T-helper 2 cell treated with Interferon-gamma antibody and Interleukin-4, amounts not matched to agents 5 μg/mL and 100 μg/mL, for 36 hours (primary cell): ENCODE measurements around the gene DISP3.
A peak's percentile ranks its signal among the peaks of the same experiment; 100 is the strongest.

ENCODE experiments used
- DNase-seq: peaks from one replicate; pipeline ENCODE4 v3.0.0; 2021; ENCODE audit warnings: low spot score
- H3K27ac Mint-ChIP-seq: one replicate; pipeline ENCODE4 v1.8.0; 2021; ENCODE audit warnings: mild to moderate bottlenecking, mixed read lengths
- H3K27me3 Mint-ChIP-seq: one replicate; pipeline ENCODE4 v1.8.0; 2021; ENCODE audit warnings: low read depth, mixed read lengths
- H3K36me3 Mint-ChIP-seq: one replicate; pipeline ENCODE4 v1.8.0; 2021; ENCODE audit warnings: low read depth, mixed read lengths
- H3K4me1 Mint-ChIP-seq: one replicate; pipeline ENCODE4 v1.8.0; 2021; ENCODE audit warnings: low read depth, mixed read lengths
- H3K4me3 Mint-ChIP-seq: one replicate; pipeline ENCODE4 v1.8.0; 2022; ENCODE audit warnings: mild to moderate bottlenecking, moderate library complexity, mixed read lengths
- H3K9me3 Mint-ChIP-seq: one replicate; pipeline ENCODE4 v1.8.0; 2021; ENCODE audit warnings: mixed read lengths

The DISP3 gene

DNA sequence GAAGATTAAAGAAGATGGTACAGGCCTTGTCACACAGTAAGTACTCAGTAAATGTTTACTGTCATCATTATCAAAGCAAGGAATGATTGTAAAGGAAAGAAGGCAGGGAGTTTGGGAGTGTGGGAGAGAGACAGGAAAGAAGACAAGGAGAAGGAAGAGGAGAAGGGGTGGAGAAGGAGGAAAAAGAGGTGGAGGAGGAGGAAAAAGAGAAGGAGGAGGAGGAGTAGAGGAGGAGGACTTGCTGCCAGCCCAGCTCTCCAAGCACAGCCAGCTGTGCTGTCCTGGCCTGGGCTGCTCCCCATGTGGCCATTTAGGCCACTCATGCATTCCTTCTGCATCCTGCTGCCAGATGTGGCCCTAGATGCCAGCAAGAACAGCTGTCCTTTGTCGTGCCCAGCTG lies 7.5 kb upstream of the DISP3 start:
- H3K27ac Mint-ChIP-seq, result no peak overlapping the region
- peaks cover 5% of the 10 kb centered on the region for H3K27me3 Mint-ChIP-seq
- H3K36me3 Mint-ChIP-seq, result no peaks in the 10 kb centered on the region
- H3K4me3 Mint-ChIP-seq, result no peak overlapping the region
- no peak for DNase-seq
- no peaks in the 10 kb centered on the region for H3K9me3 Mint-ChIP-seq
- no peaks in the 10 kb centered on the region for H3K4me1 Mint-ChIP-seq

DNA sequence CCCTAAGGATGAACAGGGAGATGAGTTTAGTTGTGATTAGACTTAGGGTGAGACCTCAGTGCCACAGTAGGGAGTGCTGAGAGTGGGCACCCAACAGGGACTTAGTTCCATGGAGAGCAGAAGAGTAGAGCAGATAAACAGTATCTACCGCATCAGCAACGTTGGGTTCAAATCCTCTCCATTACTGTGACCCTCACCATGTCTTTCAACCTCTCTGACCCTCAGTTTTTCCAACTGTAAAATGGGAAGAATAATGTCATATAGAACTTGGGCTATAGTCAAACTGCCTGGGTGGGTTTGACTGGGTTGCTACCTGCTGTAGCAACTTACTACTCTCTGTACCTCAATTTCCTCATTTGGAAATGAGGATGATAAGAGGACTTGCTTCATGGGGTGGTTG lies 6.7 kb upstream of the DISP3 start:
- Mint-ChIP-seq H3K4me3 (no peak overlapping the region), H3K4me1 (no peaks in the 10 kb centered on the region), H3K27ac (no peak overlapping the region), H3K27me3 (peaks cover 8% of the 10 kb centered on the region), H3K36me3 (no peaks in the 10 kb centered on the region), H3K9me3 (no peaks in the 10 kb centered on the region)
- DNase-seq, result no peak

DNA sequence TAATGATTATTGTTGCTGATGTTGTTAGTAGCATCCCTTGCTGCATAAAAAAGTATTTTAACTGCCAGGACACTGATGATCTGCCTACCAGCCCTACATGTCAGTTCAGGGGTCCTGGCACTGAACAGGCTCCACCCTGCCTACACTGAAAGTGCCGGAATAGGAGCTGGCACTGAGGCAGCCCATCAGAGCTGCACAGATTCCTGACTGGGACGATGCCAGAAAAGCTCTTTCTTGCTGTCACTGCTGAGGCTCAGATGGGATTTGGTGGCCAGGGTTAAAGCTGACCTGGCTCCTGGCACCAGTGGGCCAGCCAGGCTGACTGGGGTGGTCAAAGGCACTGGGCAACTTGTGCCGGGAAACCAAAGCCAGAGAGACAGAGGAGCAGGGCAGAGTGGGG lies 6.2 kb upstream of the DISP3 start:
- H3K36me3 Mint-ChIP-seq, result no peaks in the 10 kb centered on the region
- H3K27me3 Mint-ChIP-seq, result peaks cover 12% of the 10 kb centered on the region

DNA sequence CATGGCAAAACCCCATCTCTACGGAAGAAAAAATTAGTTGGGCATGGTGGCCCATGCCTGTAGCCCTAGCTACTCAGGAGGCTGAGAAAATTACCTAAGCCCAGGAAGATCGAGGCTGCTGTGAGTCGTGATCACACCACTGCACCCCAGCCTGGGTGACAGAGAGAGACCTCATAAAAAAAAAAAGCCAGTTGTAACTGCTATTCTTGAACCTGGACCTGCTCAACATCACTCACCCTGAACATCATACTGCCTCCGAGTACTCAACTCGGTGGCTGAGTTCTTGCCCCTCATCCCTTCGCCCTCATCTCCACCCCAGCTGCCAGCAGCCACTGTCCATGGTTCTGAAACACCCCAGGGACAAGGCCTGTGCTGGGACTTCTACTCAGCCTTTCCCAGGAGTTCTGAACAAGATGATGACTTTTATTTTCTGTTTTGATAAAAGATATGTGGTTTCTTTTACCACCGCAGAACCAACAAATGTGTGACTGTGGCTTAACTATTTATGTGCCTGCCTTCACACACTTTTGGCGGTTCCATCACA lies 5.4 kb upstream of the DISP3 start:
- H3K4me1 Mint-ChIP-seq, result no peaks in the 10 kb centered on the region
- H3K9me3 Mint-ChIP-seq, result no peaks in the 10 kb centered on the region
- H3K36me3 Mint-ChIP-seq, result no peaks in the 10 kb centered on the region
- H3K27me3 Mint-ChIP-seq, result peaks cover 19% of the 10 kb centered on the region
- no peak for DNase-seq
- no peak overlapping the region for H3K4me3 Mint-ChIP-seq
- no peak overlapping the region for H3K27ac Mint-ChIP-seq

More for the DNA sequence above, 6.2 kb upstream of the DISP3 start:
- no peak for DNase-seq
- Mint-ChIP-seq H3K9me3 (no peaks in the 10 kb centered on the region), H3K4me3 (no peak overlapping the region), H3K4me1 (no peaks in the 10 kb centered on the region), H3K27ac (no peak overlapping the region)

DNA sequence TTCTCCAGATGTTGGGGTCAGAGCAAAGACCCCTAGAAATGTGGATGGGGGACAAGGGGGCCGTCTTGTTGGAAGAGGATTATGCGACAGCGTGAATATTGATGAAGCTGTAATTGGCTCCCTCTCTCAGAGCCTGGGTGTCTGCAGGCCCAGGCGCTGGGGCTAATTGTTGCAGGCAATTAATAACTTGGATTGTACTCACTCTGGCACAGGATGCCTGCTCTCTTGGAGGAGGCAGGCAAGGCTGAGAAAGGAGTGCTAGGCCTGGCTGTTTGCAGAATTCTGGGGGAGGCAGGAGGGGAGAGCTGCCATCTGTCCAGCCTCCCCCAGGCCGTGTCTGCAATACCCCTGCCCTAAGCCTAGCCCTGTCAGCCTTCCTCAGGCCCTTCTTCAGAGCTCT lies 4.1 kb upstream of the DISP3 start:
- no peak overlapping the region for H3K27ac Mint-ChIP-seq

DNA sequence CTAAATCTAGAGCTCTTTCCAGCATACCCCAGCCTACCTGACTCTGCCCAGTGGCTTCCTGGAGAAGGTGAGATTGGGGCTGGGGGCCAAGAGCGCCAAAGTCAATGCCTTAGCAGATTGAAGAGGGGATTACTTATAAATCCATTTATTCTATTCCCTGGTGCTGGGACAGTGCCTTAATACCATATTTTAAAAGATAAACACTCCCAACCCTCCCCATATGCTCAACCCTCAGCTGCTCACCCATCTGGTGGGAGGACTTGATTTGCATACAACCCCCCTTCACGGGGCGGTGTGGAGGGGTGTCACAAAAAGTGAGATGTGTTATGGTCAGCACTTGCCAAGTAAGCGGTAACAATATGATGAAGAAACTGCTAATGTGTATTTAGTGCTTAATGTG lies 3.2 kb upstream of the DISP3 start:
- no peak for DNase-seq
- no peaks in the 10 kb centered on the region for H3K9me3 Mint-ChIP-seq
- peaks cover 26% of the 10 kb centered on the region for H3K27me3 Mint-ChIP-seq
- peaks cover 2% of the 10 kb centered on the region for H3K4me1 Mint-ChIP-seq
- H3K27ac Mint-ChIP-seq, result no peak overlapping the region
- no peak overlapping the region for H3K4me3 Mint-ChIP-seq
- no peaks in the 10 kb centered on the region for H3K36me3 Mint-ChIP-seq

More for the DNA sequence above, 4.1 kb upstream of the DISP3 start:
- H3K4me1 Mint-ChIP-seq, result no peaks in the 10 kb centered on the region
- H3K36me3 Mint-ChIP-seq, result no peaks in the 10 kb centered on the region
- DNase-seq, result no peak
- H3K4me3 Mint-ChIP-seq, result no peak overlapping the region
- H3K9me3 Mint-ChIP-seq, result no peaks in the 10 kb centered on the region
- H3K27me3 Mint-ChIP-seq, result peaks cover 19% of the 10 kb centered on the region

DNA sequence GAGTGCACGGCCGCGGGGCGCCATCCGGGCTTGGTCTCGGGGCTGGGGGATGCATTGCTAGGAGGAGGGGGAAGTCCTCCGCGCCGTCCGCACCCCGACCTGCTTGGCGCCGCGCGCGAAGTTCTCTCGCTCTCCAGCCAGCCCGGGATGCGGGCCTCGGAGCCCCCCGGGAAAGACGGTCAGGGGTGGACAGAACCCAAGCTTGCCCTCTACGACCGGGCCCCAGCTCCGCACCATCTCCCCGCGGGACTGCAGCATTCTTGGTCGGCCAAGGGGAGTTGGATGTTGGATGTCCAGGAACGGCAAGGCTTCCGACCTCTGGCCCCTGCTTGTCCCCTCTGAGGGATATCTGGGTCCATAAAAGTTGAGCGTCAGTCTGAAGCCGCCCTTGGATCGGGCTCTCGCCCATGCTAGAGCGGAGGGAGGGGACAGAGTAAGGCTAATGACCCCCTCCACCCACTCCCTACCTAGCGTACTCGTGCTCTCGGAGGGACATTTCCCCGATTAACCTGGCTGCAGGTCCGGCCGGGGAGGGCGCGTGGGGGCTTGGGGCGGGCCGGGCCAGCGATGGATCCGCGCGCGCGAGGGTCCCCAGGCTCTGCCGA lies 522 bp downstream of the DISP3 start:
- no peak for DNase-seq
- no peaks in the 10 kb centered on the region for H3K36me3 Mint-ChIP-seq
- H3K27me3 Mint-ChIP-seq, result peaks cover 34% of the 10 kb centered on the region
- H3K4me1 Mint-ChIP-seq, result peaks cover 2% of the 10 kb centered on the region
- H3K9me3 Mint-ChIP-seq, result no peaks in the 10 kb centered on the region
- H3K4me3 Mint-ChIP-seq, result peak overlapping the region; percentile 56
- H3K27ac Mint-ChIP-seq, result no peak overlapping the region

DNA sequence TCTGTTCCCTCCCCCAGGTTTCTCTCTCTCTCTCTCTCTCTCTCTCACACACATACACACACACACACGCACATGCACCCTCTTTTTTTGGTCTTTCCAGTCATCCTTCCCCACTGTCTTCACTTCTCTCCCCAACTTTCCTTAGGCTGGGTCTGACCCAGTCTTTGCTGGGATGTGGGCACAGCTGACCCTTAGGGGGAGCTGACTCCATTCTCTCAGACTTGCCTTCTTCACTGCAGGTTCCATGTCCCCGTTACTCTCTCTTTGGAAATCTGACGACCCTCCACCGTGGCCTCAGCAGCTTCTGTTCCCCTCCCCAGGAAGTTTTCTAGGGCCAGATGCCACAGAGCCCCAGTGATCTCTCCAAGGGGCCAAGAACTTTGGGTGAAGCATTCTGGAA lies 2.1 kb downstream of the DISP3 start:
- Mint-ChIP-seq H3K27me3 (peaks cover 31% of the 10 kb centered on the region), H3K4me3 (peak overlapping the region; percentile 35), H3K4me1 (peaks cover 2% of the 10 kb centered on the region), H3K9me3 (no peaks in the 10 kb centered on the region), H3K27ac (no peak overlapping the region), H3K36me3 (no peaks in the 10 kb centered on the region)
- no peak for DNase-seq

DNA sequence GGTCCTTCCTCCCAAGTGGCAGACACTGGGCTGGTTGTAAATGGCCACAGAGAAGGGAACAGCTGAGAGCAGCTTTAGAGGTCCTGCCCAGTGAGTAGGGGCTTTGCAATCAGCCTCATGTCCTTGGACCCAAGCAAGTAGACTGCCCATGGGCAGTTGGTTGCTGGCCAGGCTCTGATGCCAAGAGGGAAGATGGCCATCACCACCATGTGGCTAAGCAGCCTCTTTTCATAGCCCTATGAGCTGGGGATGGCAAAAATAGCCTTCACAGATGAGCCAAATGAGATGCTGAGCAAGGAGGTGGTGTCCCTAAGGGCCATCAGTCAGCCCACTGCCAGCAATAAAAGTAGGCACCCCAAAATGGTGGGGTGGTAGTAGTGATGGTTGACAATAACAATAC lies 3.2 kb downstream of the DISP3 start:
- no peak overlapping the region for H3K4me3 Mint-ChIP-seq
- H3K9me3 Mint-ChIP-seq, result no peaks in the 10 kb centered on the region
- no peaks in the 10 kb centered on the region for H3K36me3 Mint-ChIP-seq
- peaks cover 2% of the 10 kb centered on the region for H3K4me1 Mint-ChIP-seq
- DNase-seq, result no peak
- H3K27ac Mint-ChIP-seq, result no peak overlapping the region
- H3K27me3 Mint-ChIP-seq, result peaks cover 27% of the 10 kb centered on the region

DNA sequence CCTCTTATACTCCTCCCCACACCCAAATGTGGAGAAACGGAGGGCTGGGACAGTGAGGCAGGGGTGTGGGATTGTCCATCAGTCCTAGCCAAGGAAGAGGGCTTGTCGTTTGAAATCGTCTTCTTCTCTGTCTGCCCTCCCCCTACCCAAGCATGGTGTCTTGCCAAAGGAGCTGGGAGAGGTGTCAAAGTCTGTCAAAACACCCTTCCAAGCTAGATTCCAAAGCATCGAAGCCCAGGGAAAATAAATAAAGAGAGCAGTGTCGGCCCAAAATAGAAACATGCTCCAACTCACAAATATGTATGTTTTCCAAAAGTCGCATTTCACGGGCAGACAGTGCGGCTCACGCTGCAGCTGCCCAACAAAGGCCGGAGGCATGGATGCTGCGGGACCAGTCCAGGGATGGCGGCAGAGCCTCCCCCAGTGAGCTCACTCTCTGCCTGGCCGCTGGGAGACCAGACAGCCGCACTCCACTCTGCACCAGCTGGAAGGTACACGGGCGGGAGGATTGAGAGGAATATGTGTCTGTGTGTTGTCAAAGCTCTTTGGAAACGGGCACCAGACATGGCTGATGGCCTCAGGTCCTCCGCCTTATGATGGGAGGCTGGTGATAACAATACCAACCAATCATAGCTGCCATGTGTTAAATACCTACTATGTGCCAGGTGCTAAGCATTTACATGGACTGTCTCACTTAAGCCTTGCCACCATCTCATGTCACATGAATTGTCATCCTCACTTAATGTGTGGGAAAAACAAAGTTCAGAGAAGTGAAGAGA lies 3.9 kb downstream of the DISP3 start:
- Mint-ChIP-seq H3K36me3 (no peaks in the 10 kb centered on the region), H3K4me3 (no peak overlapping the region), H3K4me1 (peaks cover 2% of the 10 kb centered on the region), H3K27ac (no peak overlapping the region), H3K9me3 (no peaks in the 10 kb centered on the region), H3K27me3 (peaks cover 22% of the 10 kb centered on the region)
- DNase-seq, result no peak

DNA sequence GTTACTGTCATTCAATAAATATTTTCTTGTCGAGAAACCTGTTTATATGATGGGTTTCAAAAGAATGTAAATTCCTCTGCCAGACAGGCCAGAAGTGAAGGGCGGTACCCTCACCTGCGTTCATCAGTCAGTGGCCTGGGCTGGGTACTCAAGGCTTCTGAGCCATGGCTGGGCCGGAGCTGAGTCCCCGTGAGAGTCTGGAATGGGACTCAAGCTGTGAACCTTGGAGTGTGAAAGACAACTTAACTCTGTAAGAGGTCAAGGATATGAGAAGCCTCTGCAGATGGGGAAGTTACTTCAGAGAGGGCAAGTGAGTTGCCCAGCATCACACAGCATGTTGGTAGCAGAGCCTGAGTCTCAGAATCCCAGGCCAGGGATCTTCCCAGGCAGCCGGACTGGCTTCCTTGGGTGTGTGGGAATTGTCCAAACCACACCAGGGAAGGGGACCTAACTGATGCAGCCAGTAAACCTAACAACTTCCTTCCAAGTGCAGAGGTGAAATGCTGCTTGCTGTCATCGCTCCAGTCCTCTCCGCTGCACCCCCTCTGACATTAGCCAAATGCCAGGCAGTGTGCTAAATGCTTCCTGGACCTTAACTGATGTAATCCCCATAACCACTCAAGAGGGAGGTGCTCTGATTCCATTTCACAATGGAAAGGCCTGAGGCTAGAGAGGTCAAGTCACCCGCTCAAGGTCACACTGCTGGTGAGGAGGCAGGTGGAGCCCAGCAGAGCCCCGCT lies 4.8 kb downstream of the DISP3 start:
- Mint-ChIP-seq H3K9me3 (no peaks in the 10 kb centered on the region), H3K27me3 (peaks cover 16% of the 10 kb centered on the region), H3K36me3 (no peaks in the 10 kb centered on the region), H3K4me1 (peaks cover 2% of the 10 kb centered on the region), H3K4me3 (no peak overlapping the region), H3K27ac (no peak overlapping the region)
- DNase-seq, result no peak

DNA sequence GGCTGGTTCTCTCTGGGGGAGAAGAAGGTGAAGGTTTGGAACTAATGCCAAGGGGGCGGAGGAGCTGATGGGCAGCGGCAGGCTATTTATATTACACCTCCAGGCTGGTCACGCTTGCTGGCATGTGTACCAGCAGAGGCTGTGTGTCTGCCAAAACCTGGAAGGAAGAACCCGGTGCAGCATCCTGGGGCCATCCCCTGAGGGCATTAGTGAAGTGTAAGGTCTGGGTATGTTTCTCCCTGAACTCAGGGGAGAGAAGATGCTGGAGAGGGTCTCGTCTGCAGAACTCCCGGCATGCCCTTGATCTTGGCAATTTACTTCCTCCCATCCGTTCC lies 5.3 kb downstream of the DISP3 start:
- DNase-seq, result no peak
- no peak overlapping the region for H3K27ac Mint-ChIP-seq
- H3K4me3 Mint-ChIP-seq, result no peak overlapping the region
- peaks cover 16% of the 10 kb centered on the region for H3K27me3 Mint-ChIP-seq
- peaks cover 2% of the 10 kb centered on the region for H3K4me1 Mint-ChIP-seq
- no peaks in the 10 kb centered on the region for H3K9me3 Mint-ChIP-seq
- H3K36me3 Mint-ChIP-seq, result no peaks in the 10 kb centered on the region

DNA sequence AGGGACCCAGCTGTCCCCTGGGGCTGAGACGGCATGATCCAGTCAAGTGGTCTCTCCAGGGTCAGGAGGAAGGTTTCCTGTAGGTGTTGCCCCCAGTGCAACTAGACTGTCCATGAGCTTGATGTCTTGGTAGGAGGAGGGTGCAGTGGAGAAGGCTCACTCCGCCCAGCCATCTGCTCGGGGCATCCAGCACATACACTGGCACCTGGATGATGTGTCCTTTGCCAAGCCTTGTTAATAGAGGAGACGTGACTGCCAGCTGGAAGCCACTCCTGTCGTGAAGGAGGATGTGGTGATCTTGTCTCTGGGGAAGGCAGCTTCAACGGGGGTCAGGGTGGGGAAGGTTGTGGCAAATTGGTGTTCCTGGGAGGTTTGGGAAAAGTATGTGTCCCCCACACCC lies 6.2 kb downstream of the DISP3 start:
- H3K36me3 Mint-ChIP-seq, result no peaks in the 10 kb centered on the region
- H3K4me3 Mint-ChIP-seq, result no peak overlapping the region
- DNase-seq, result no peak
- H3K9me3 Mint-ChIP-seq, result no peaks in the 10 kb centered on the region
- peaks cover under 1% of the 10 kb centered on the region for H3K4me1 Mint-ChIP-seq
- no peak overlapping the region for H3K27ac Mint-ChIP-seq
- peaks cover 14% of the 10 kb centered on the region for H3K27me3 Mint-ChIP-seq
